ENCODE measurements around the gene MRO.
A peak's percentile ranks its signal among the peaks of the same experiment; 100 is the strongest.

The MRO gene

GRCh38 chr18:50816419-50817166, 3.2 kb downstream of the MRO start:
- peaks cover 9% of the 10 kb centered on the region for H3K27me3 Mint-ChIP-seq
- H3K4me3 Mint-ChIP-seq = no peak overlapping the region
- DNase-seq (no peak), ATAC-seq (no peak)
- H3K27ac Mint-ChIP-seq = no peak overlapping the region
- no peaks in the 10 kb centered on the region for H3K4me1 Mint-ChIP-seq
- H3K9me3 Mint-ChIP-seq = no peaks in the 10 kb centered on the region

GRCh38 chr18:50814395-50814794, 5.4 kb downstream of the MRO start:
- DNase-seq = no peak
- no peak for ATAC-seq
- Mint-ChIP-seq H3K4me3 (no peak overlapping the region), H3K4me1 (no peaks in the 10 kb centered on the region), H3K27me3 (peaks cover 9% of the 10 kb centered on the region), H3K27ac (no peak overlapping the region), H3K9me3 (no peaks in the 10 kb centered on the region)

GRCh38 chr18:50813353-50813752, 6.5 kb downstream of the MRO start:
- H3K4me3 Mint-ChIP-seq = no peak overlapping the region
- no peak overlapping the region for H3K27ac Mint-ChIP-seq
- peaks cover 6% of the 10 kb centered on the region for H3K27me3 Mint-ChIP-seq
- H3K9me3 Mint-ChIP-seq = no peaks in the 10 kb centered on the region
- ATAC-seq (no peak), DNase-seq (no peak)
- H3K4me1 Mint-ChIP-seq = no peaks in the 10 kb centered on the region

GRCh38 chr18:50812834-50813233, 7.0 kb downstream of the MRO start:
- no peak overlapping the region for H3K4me3 Mint-ChIP-seq
- DNase-seq = no peak
- no peak for ATAC-seq
- H3K9me3 Mint-ChIP-seq = no peaks in the 10 kb centered on the region
- no peak overlapping the region for H3K27ac Mint-ChIP-seq
- no peaks in the 10 kb centered on the region for H3K4me1 Mint-ChIP-seq
- peaks cover 1% of the 10 kb centered on the region for H3K27me3 Mint-ChIP-seq

GRCh38 chr18:50807176-50807575, 12.6 kb downstream of the MRO start:
- peak overlapping the region in 1 of 2 donors; percentile 0 for H3K27ac Mint-ChIP-seq
- DNase-seq (no peak), ATAC-seq (no peak)
- H3K9me3 Mint-ChIP-seq = no peaks in the 10 kb centered on the region
- peaks cover 8% of the 10 kb centered on the region for H3K27me3 Mint-ChIP-seq
- H3K4me3 Mint-ChIP-seq = no peak overlapping the region
- H3K4me1 Mint-ChIP-seq = no peaks in the 10 kb centered on the region

GRCh38 chr18:50806208-50806616, 13.6 kb downstream of the MRO start:
- DNase-seq (no peak), ATAC-seq (peak; percentile 35)
- H3K27ac Mint-ChIP-seq = no peak overlapping the region
- no peak overlapping the region for H3K4me3 Mint-ChIP-seq
- no peaks in the 10 kb centered on the region for H3K9me3 Mint-ChIP-seq
- H3K27me3 Mint-ChIP-seq = peaks cover 8% of the 10 kb centered on the region
- H3K4me1 Mint-ChIP-seq = no peaks in the 10 kb centered on the region

GRCh38 chr18:50805732-50806131, 14.1 kb downstream of the MRO start:
- Mint-ChIP-seq H3K9me3 (no peaks in the 10 kb centered on the region), H3K27me3 (peaks cover 8% of the 10 kb centered on the region), H3K4me1 (no peaks in the 10 kb centered on the region), H3K4me3 (no peak overlapping the region), H3K27ac (no peak overlapping the region)
- DNase-seq (no peak), ATAC-seq (peak; percentile 64)

GRCh38 chr18:50803592-50803991, 16.2 kb downstream of the MRO start:
- Mint-ChIP-seq H3K4me3 (no peak overlapping the region), H3K27me3 (peaks cover 8% of the 10 kb centered on the region), H3K27ac (no peak overlapping the region), H3K4me1 (no peaks in the 10 kb centered on the region), H3K9me3 (no peaks in the 10 kb centered on the region)
- DNase-seq (no peak), ATAC-seq (no peak)

GRCh38 chr18:50802141-50802540, 17.7 kb downstream of the MRO start:
- no peaks in the 10 kb centered on the region for H3K9me3 Mint-ChIP-seq

GRCh38 chr18:50797142-50797541, 22.7 kb downstream of the MRO start:
- H3K27me3 Mint-ChIP-seq = peaks cover 20% of the 10 kb centered on the region

More at GRCh38 chr18:50802141-50802540, 17.7 kb downstream of the MRO start:
- ATAC-seq = no peak
- Mint-ChIP-seq H3K4me1 (no peaks in the 10 kb centered on the region), H3K27ac (no peak overlapping the region), H3K27me3 (peaks cover 18% of the 10 kb centered on the region), H3K4me3 (no peak overlapping the region)
- no peak for DNase-seq

GRCh38 chr18:50796495-50796894, 23.3 kb downstream of the MRO start:
- no peak overlapping the region for H3K27ac Mint-ChIP-seq
- no peaks in the 10 kb centered on the region for H3K9me3 Mint-ChIP-seq
- no peak overlapping the region for H3K4me3 Mint-ChIP-seq
- H3K4me1 Mint-ChIP-seq = no peaks in the 10 kb centered on the region
- DNase-seq (no peak), ATAC-seq (no peak)
- H3K27me3 Mint-ChIP-seq = peaks cover 20% of the 10 kb centered on the region

More at GRCh38 chr18:50797142-50797541, 22.7 kb downstream of the MRO start:
- Mint-ChIP-seq H3K4me3 (no peak overlapping the region), H3K4me1 (no peaks in the 10 kb centered on the region), H3K27ac (no peak overlapping the region), H3K9me3 (no peaks in the 10 kb centered on the region)
- no peak for DNase-seq
- no peak for ATAC-seq

- no peak overlapping the region for H3K27ac Mint-ChIP-seq
- H3K4me1 Mint-ChIP-seq = no peaks in the 10 kb centered on the region
- ATAC-seq (no peak), DNase-seq (no peak)
- peaks cover 36% of the 10 kb centered on the region for H3K27me3 Mint-ChIP-seq
- no peaks in the 10 kb centered on the region for H3K9me3 Mint-ChIP-seq
- no peak overlapping the region for H3K4me3 Mint-ChIP-seq
Measured at GRCh38 chr18:50793641-50794565, 25.9 kb downstream of the MRO start.

- H3K4me3 Mint-ChIP-seq = no peak overlapping the region
- peaks cover 33% of the 10 kb centered on the region for H3K27me3 Mint-ChIP-seq
- no peaks in the 10 kb centered on the region for H3K4me1 Mint-ChIP-seq
- H3K9me3 Mint-ChIP-seq = no peaks in the 10 kb centered on the region
- ATAC-seq = no peak
- no peak overlapping the region for H3K27ac Mint-ChIP-seq
- no peak for DNase-seq
Measured at GRCh38 chr18:50792885-50793284, 26.9 kb downstream of the MRO start.

- ATAC-seq (no peak), DNase-seq (no peak)
- Mint-ChIP-seq H3K4me3 (no peak overlapping the region), H3K27me3 (peaks cover 23% of the 10 kb centered on the region), H3K27ac (no peak overlapping the region), H3K4me1 (no peaks in the 10 kb centered on the region), H3K9me3 (no peaks in the 10 kb centered on the region)
Measured at GRCh38 chr18:50791599-50792438, 28.0 kb downstream of the MRO start.

GRCh38 chr18:50790948-50791347, 28.9 kb downstream of the MRO start:
- Mint-ChIP-seq H3K4me1 (no peaks in the 10 kb centered on the region), H3K9me3 (no peaks in the 10 kb centered on the region), H3K4me3 (no peak overlapping the region), H3K27me3 (peaks cover 23% of the 10 kb centered on the region), H3K27ac (no peak overlapping the region)
- DNase-seq (no peak), ATAC-seq (no peak)

Measured in stimulated activated naive CD8-positive, alpha-beta T cell treated with anti-CD3 and anti-CD28 coated beads, Interleukin-15, amount 100 ng/mL, for 72 hours (primary cell).